Measurements from ENCODE around the gene ANTXRL.
"Not testable (repeated sequence)": the region's sequence is repeated elsewhere in the genome, so short reads cannot be mapped to it uniquely, and the experiment has no call there.

ANTXRL gene

DNA sequence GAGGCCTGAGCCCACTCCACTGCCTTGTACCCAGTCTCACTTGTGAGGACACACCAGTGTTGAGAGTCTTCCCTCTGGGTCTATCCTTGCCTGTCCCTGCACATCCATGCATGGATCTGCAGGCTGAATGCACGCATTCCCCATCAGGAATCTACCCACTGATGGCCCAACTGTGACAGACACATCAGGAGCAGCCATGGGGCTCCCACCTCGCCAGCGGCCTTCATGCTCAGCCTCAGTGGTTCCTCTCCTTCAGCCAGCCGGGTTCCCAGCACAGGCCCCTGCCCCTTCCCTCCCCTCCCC lies 21.3 kb downstream of the ANTXRL start:
- no peak for DNase-seq (ENCODE audit: low read depth in 2 of 2)

DNA sequence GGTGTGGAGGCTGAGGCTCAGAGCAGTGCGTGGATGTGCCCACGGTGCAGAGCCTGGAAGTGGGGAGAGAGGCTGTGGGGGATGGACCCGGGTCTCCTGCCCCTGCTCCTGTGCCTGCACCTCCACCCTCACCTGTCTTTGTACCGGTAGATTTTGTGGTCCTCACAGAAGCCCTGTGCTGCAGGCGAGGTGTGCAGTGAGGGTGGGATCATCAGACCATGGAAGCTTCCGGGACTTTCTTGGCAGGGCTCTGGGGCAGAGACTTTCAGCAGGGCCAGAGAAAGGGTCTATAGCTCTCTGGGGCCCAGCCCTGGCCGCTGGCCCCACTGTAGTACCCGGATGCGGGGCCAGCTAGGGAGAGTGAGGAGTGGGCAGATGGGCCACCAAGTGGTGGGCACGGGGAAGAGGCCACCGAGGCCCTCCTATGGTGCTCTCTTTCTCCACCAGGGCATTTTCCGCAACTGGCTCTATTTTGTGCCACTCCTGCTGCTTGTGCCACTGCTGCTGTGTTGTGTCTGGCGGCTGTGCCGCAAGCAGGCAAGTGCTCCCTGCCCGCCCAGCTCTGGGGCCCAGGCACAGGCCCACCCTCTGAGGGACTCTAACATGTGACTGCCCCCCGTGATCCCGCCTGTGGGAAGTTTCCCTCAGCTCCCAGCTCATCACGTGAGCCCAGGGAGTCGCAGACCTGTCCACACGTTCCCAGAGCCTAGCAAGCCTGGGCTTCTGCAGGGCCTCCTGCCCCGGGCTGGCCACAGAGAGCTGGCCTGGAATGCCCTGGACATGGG lies 22.1 kb downstream of the ANTXRL start:
- DNase-seq (ENCODE audit: low read depth in 2 of 2) = no peak

DNA sequence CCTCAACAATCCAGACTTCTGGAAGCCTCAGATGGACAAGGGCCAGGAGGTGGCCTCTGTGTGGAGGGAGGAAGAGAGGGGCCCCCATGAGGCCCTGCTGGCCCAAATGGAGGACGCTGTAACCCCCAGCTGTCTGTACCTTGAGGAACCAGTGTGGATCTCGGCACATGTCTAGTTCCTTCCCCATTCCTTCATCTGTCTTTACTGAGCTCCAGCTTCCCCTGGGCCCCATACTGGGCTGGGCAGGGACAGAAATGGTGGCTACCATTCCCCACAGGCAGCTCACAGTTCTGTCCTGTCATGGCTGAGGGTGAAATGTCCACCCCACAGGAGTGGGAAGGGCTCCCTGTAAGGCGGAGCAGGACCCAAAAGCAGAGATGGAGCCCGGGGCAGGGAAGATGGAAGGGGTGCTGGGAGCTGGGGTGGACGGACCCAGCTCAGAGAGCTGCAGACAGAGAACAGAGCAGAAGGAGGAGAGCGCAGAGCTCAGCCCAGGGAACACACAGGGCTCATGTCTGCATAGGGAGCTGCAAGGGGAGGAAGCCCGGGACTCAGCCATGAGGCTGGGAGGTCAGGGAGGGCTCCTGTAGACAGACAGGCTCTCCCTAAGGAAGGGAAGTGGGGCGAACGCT lies 22.8 kb downstream of the ANTXRL start:
- no peak for DNase-seq (ENCODE audit: low read depth in 2 of 2)

GRCh38 chr10:46310143-46310514 lies 23.3 kb downstream of the ANTXRL start:
- DNase-seq (ENCODE audit: low read depth in 2 of 2) = no peak

GRCh38 chr10:46310851-46311250 lies 24.1 kb downstream of the ANTXRL start:
- no peak for DNase-seq (ENCODE audit: low read depth in 2 of 2)

DNA sequence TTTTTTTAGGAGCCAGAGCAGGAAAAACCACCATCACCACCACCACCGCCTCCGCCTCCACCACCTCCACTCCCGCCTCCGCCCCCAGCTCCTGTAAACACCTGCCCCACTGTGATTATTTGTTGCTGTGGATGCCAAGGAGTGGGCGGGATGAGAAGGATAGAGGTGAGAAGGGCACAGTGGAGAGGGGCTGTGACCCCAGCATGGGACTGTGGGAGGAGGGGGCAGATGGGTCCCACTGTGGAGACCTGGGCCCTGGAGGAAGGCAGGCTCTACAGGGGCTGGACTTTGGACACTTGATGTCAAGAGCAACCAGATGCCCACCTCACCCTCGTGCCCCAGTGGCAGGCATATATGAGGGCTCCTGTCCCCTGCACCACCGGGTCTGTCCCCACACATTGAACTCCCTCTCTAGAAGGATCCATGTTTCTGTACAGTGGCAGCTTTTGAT lies 24.7 kb downstream of the ANTXRL start:
- no peak for DNase-seq (ENCODE audit: low read depth in 2 of 2)

GRCh38 chr10:46311961-46312431 lies 25.2 kb downstream of the ANTXRL start:
- DNase-seq (ENCODE audit: low read depth in 2 of 2) = not testable (repeated sequence)

GRCh38 chr10:46312953-46313352 lies 26.2 kb downstream of the ANTXRL start:
- DNase-seq (ENCODE audit: low read depth in 2 of 2) = no peak

GRCh38 chr10:46314071-46314470 lies 27.3 kb downstream of the ANTXRL start:
- no peak for DNase-seq (ENCODE audit: low read depth in 2 of 2)

DNA sequence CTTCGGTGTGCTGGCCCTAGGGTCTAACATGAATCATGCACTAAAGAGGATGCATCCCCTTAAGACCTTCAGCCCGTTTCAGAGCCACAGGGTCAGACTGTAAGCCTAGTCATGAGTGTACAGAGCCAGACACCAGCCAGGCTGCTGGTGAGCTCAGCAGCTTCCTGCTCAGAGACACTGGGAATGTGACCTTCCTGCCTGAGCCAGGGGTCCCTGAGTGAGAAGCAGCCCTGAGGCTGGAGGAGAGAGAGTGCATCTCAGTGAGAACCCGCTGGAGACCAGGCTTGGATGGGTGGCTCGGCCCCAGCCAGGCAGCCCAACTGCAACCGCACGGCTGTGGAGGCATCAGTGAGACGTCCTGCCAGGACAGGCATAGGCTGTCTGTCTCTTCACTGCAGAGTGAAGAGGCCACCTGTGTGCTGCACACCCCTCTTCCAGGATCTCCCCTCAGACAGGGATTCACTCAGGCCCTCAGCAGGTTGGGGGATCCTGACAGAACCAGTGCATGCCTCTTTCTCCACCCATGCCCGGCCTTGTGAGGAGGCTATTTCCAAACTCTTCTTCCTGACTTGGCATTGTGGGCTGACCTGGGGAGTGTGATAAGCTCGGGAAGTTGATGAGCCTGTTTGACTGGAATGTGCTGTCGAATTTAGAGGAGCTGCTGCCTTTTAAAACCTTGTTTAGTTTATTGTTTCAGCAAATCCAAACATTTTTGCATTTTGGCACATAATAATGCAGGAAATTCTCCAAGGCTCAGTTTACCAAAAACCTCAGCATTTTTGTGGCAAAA lies 28.5 kb downstream of the ANTXRL start:
- DNase-seq (ENCODE audit: low read depth in 2 of 2) = not testable (repeated sequence)

DNA sequence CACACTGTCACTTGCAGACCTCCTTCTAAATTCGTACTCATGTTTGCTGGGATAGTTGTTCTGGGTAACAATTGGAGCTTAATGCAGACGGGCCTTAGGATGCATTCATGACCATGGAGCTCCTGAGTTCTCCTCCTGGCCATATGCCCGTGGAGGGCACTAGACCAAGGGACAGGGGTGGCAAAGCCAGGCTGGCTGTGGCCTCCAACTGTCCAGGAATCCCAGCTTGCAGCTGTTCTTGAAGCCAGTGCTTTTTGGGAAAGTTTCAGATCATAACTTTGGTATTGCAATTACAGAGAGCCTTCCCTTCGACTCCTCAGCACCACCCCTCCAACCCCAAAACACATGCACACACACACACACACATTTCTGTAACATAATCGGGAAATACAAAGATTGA lies 30.6 kb downstream of the ANTXRL start:
- no peak for DNase-seq (ENCODE audit: low read depth in 2 of 2)

DNA sequence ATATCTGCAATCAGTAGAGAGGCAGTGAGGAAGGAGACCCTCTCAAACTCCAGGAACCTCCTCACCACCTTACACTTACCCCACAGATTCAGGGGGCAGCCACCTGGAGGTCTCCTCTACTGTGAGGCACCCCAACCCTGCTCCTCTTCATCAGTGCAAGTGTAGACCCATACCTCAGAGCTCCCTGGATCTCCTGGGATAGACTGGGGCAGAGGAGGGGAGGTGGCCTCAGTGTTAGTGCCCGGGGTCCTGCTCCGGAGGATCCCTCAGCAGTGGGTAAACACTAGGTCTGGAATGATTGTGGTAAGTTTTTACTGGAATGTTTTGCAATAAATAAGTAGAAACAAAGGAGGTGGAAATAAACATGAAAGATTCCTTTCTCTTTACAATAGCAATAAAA lies 31.1 kb downstream of the ANTXRL start:
- no peak for DNase-seq (ENCODE audit: low read depth in 2 of 2)

GRCh38 chr10:46318799-46319198 lies 32.0 kb downstream of the ANTXRL start:
- DNase-seq (ENCODE audit: low read depth in 2 of 2) = no peak

GRCh38 chr10:46319389-46319788 lies 32.6 kb downstream of the ANTXRL start:
- no peak for DNase-seq (ENCODE audit: low read depth in 2 of 2)

DNA sequence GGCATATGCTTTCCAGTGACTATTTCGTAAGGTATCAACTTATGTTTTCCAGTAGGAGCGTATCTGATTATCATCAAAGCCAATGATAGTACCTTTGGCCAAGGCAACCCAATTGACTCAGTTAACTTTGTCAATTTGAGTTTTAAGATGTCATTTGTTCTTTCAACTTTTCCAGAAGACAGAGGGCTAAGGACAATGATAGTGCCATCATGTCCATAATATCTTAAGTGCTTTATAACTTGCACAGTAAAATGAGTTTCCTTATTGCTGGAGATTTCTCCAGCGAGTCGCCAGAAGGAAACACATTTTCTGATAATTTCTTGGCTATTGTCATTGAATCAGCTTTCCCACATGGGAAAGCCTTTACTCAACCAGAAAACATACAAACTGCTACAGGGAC lies 35.0 kb downstream of the ANTXRL start:
- DNase-seq (ENCODE audit: low read depth in 2 of 2) = no peak

DNA sequence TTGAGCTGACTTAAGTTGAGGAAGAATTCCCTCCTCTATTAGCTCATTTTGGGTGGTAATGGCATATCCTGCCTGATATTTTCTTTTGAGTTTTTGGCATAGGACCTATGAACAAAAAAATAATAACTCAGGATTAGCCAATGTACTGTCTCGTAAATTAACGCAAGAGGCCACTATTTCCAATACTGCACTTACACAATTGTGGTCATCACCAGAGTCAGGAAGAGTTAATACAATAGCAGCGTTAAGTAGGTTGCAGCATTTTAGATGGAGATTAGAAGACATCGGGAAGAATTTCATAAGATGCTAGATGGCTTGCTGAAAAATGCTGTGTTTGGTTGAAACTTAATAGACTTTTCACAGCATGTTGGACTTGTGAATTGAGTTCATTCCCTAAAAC lies 36.4 kb downstream of the ANTXRL start:
- no peak for DNase-seq (ENCODE audit: low read depth in 2 of 2)

GRCh38 chr10:46325021-46325420 lies 38.2 kb downstream of the ANTXRL start:
- DNase-seq (ENCODE audit: low read depth in 2 of 2) = no peak

DNA sequence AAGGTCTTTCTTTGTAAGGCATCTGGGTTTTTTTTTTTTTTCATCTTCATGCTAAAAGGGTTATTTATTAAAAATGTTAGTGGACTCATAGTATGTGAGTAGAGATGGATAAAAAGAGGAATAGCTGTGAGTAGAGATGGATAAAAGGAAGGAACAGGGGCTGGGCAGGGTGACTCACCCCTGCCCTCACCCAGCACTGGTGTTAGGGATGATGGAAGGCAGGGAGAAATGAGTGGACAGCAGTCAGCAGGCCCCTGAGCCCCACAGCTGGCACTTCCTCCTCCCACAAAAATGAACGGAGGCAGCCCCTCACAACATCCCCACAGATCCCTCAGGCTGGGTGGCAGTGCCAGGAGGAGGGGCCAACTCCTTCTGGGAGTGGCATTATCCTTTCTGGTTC lies 39.3 kb downstream of the ANTXRL start:
- DNase-seq (ENCODE audit: low read depth in 2 of 2) = no peak

DNA sequence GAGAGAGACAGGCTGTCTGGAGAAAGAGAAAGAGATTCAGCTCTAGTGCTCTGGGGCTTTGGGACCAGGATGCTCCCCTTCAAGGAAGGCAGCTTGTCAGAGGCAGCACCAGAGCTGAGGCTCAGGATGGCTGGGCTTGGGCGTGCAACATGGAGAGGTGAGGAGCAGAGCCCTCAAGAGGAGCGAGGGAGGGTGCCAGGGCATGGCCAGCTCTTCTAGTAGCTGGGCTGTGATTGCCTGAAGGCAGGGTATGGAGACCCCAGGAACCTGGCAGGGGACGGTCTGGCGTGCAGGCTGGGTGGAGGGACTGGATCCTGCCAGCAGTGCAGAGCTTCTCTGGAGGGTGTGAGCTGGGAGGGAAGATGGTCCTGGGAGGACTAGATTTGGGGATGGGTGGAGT lies 40.2 kb downstream of the ANTXRL start:
- no peak for DNase-seq (ENCODE audit: low read depth in 2 of 2)

- DNase-seq (ENCODE audit: low read depth in 2 of 2) = no peak
Observed at GRCh38 chr10:46327685-46328084, 40.9 kb downstream of the ANTXRL start.

DNA sequence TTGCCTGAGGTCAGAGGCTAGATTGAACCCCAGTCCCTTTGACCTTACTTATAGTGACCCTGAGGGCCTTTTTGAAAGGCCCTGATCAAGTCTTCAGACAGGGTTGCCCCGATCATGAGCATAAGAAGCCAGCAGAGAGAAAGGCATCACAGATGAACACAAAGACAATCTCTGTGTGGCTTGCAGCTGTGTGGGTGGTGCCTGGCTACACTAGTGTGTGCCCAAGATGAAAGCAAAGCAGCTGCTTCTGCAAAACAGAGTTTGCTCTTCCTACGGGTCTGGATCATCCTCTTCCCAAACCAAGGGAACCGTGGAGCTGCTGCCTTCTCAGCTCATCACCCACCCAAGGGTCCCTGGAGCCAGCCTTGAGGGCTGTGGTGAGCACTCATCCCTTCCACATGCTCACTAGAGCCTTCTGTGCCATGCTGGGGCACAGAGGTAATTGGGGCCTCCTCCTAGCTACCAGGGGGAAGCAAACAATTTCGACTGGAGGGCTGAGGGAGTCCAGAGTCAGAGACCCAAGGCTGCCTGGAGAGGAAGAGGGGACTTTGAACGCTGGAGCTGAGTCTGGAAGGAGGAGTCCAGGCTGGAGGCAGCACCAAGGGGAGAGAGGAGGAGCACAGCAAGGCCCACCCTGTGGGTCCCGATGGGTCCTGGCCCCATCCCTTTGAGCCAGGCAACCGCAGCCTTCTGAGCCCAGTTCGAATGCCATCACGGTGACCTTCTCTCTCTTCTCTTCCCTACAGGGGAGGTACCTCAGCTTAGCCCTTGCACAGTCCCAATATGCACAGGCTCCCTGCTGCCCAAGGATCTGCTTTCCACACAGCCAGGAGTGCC lies 42.3 kb downstream of the ANTXRL start:
- no peak for DNase-seq (ENCODE audit: low read depth in 2 of 2)

DNA sequence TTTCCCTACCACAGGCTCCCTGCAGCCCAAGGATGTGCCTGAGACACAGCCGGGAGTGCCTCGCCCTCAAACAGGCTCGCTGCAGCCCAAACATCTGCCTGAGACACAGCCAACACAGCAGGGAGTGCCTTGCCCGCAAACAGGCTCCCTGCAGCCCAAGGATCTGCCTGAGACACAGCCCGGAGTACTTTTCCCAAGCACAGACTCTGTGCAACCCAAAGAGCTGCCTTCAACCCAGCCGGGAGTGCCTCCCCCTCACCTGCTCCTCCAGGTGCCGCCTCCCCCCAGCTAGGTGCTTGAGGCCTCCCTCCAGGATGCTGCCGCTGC lies 42.9 kb downstream of the ANTXRL start:
- no peak for DNase-seq (ENCODE audit: low read depth in 2 of 2)

All from stimulated activated CD8-positive, alpha-beta memory T cell treated with anti-CD3 and anti-CD28 coated beads, Interleukin-7, amount 100 ng/mL, for 4 hours (primary cell).